Fibroblast of the aortic adventitia (primary cell): ENCODE data around the gene MAGI2. TPM values are rescaled to one million over a fixed set of nuclear protein-coding genes. Genes with fewer than 3 reads are reported as not detected.
A peak's percentile ranks its signal among the peaks of the same experiment; 100 is the strongest.

Experiments
- DNase-seq: peaks from one replicate; pipeline ENCODE4 v3.0.0-alpha.2; 2010; ENCODE audit warnings: low read depth
- H3K4me3 ChIP-seq: 2 replicates; pipeline ENCODE4 v1.5.1; 2011; ENCODE audit warnings: low read depth, mild to moderate bottlenecking, control low read depth, low read length, moderate library complexity
- CTCF ChIP-seq: IDR thresholded peaks from 2 replicates; pipeline ENCODE4 v1.5.1; 2011; ENCODE audit warnings: mild to moderate bottlenecking, low read length, control low read depth, inconsistent platforms; ENCODE audit not compliant: insufficient read depth
- total RNA-seq: library from RNA; depleted of rRNA; stranded (reverse); fragments of >200 nt; gene quantifications from 2 replicates; pipeline ENCODE4 v1.2.3, GENCODE V29; 2012; ENCODE audit warnings: low replicate concordance

Gene MAGI2
- total RNA-seq, 1 donor: 25.5 TPM

- peak; percentile 58 for DNase-seq
- H3K4me3 ChIP-seq: no peak overlapping the region
- no peak for TF ChIP-seq CTCF
Observed at GRCh38 chr7:78141522-78142281, 1311.8 kb downstream of the MAGI2 start.

GRCh38 chr7:78140109-78140508 lies 1313.4 kb downstream of the MAGI2 start:
- no peak overlapping the region for H3K4me3 ChIP-seq
- TF ChIP-seq CTCF: no peak
- DNase-seq: no peak

- no peak for TF ChIP-seq CTCF
- H3K4me3 ChIP-seq: no peak overlapping the region
- peak; percentile 31 for DNase-seq
Observed at GRCh38 chr7:78139335-78139734, 1314.1 kb downstream of the MAGI2 start.

- TF ChIP-seq CTCF: no peak
Observed at GRCh38 chr7:78134774-78135173, 1318.7 kb downstream of the MAGI2 start.

GRCh38 chr7:78134256-78134655 lies 1319.2 kb downstream of the MAGI2 start:
- H3K4me3 ChIP-seq: no peak overlapping the region
- TF ChIP-seq CTCF: peak; percentile 61
- DNase-seq: peak; percentile 73

More at GRCh38 chr7:78134774-78135173, 1318.7 kb downstream of the MAGI2 start:
- no peak overlapping the region for H3K4me3 ChIP-seq
- DNase-seq: no peak

GRCh38 chr7:78130446-78131215 lies 1322.8 kb downstream of the MAGI2 start:
- DNase-seq: no peak
- no peak overlapping the region for H3K4me3 ChIP-seq
- TF ChIP-seq CTCF: no peak
